ENCODE results near the gene DCST2.

DNA sequence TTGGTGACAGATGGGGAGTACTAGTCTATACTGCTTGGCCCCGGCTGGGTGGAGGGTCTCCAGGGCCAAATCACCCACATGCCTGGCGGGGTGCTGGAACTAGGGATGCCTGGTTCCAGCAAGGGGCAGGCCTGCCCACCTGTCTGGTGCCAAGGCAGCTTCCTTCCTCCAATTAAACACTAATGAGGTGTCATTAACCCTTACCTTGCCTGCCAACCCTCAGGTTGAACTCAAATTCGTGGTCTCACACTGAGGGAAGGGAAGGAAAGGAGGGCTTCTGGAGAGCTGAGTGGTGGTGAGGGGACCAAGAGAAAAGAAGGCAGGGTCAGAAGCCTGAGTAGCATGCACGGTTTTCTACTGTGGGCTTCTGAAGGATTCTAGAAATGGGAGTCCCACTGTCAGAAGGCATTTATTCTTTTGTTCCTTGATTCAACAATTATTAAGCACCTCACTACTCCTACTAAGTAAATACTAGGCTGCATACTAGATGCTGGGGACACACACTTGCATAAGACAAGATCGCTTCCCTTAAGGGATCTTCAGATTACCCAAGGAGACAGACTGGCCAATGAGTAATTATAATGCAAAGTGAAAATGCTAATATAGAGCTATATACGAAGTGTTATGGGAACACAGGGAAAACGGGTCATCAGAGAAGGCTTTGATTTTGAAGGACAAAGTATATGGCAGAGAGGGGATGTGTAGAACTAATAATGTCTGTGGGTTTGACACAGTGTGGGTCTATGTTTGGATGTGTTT is 39.1 kb upstream of the DCST2 start:
- no peak for TF ChIP-seq POLR2A (IDR thresholded peaks at IDR 0.05; ENCODE audit: low read depth, low read length)
- TF ChIP-seq POLR2AphosphoS5 (IDR thresholded peaks at IDR 0.05; ENCODE audit: low read depth, low read length): no peak

Data from GM12892 (cell line).